ENCODE data around the gene OPRD1. TPM values are rescaled to one million over a fixed set of nuclear protein-coding genes. Genes with fewer than 3 reads are reported as not detected.
A peak's percentile ranks its signal among the peaks of the same experiment; 100 is the strongest.

The OPRD1 gene
- total RNA-seq, 1 donor from 2014 or later = 0.34 TPM

GRCh38 chr1:28910379-28911115 is 98.6 kb downstream of the OPRD1 start:
- Mint-ChIP-seq H3K36me3 (no peaks in the 10 kb centered on the region), H3K27me3 (ENCODE audit: low read depth) (no peaks in the 10 kb centered on the region), H3K9me3 (no peaks in the 10 kb centered on the region), H3K4me1 (peaks cover 9% of the 10 kb centered on the region), H3K27ac (no peak overlapping the region), H3K4me3 (no peak overlapping the region)
- DNase-seq (ENCODE audit: low spot score in 2 of 2, unreplicated experiment in 2 of 2) = no peak
- TF ChIP-seq CTCF (IDR thresholded peaks at IDR 0.05; ENCODE audit: unreplicated experiment) = no peak

GRCh38 chr1:28913786-28914227 is 101.8 kb downstream of the OPRD1 start:
- H3K27ac Mint-ChIP-seq = peak overlapping the region; percentile 91
- no peaks in the 10 kb centered on the region for H3K27me3 Mint-ChIP-seq (ENCODE audit: low read depth)
- no peak for TF ChIP-seq CTCF (IDR thresholded peaks at IDR 0.05; ENCODE audit: unreplicated experiment)
- no peaks in the 10 kb centered on the region for H3K9me3 Mint-ChIP-seq
- H3K4me1 Mint-ChIP-seq = peaks cover 23% of the 10 kb centered on the region
- H3K4me3 Mint-ChIP-seq = peak overlapping the region; percentile 69
- DNase-seq (ENCODE audit: low spot score in 2 of 2, unreplicated experiment in 2 of 2) = no peak
- H3K36me3 Mint-ChIP-seq = no peaks in the 10 kb centered on the region

GRCh38 chr1:28914228-28915030 is 102.5 kb downstream of the OPRD1 start, which contains the start of gene EPB41:
EPB41 (plus strand) TSS chr1:28914569; CDS start chr1:28987438, 72,869 bp downstream.
- Mint-ChIP-seq H3K4me1 (peaks cover 24% of the 10 kb centered on the region), H3K4me3 (peak within 1 kb of the TSS; percentile 98), H3K27ac (peak within 1 kb of the TSS; percentile 97), H3K9me3 (no peaks in the 10 kb centered on the region), H3K36me3 (no peaks in the 10 kb centered on the region), H3K27me3 (ENCODE audit: low read depth) (no peaks in the 10 kb centered on the region)
- no peak for TF ChIP-seq CTCF (IDR thresholded peaks at IDR 0.05; ENCODE audit: unreplicated experiment)
- peak; percentile 92 to 98 for DNase-seq (ENCODE audit: low spot score in 2 of 2, unreplicated experiment in 2 of 2)

- H3K9me3 Mint-ChIP-seq = no peaks in the 10 kb centered on the region
- peak overlapping the region; percentile 97 for H3K27ac Mint-ChIP-seq
- no peaks in the 10 kb centered on the region for H3K36me3 Mint-ChIP-seq
- no peaks in the 10 kb centered on the region for H3K27me3 Mint-ChIP-seq (ENCODE audit: low read depth)
- TF ChIP-seq CTCF (IDR thresholded peaks at IDR 0.05; ENCODE audit: unreplicated experiment) = no peak
- H3K4me3 Mint-ChIP-seq = peak overlapping the region; percentile 98
- peak; percentile 34 to 67 for DNase-seq (ENCODE audit: low spot score in 2 of 2, unreplicated experiment in 2 of 2)
- peaks cover 27% of the 10 kb centered on the region for H3K4me1 Mint-ChIP-seq
Observed at GRCh38 chr1:28915031-28915895, 103.3 kb downstream of the OPRD1 start.

- Mint-ChIP-seq H3K36me3 (no peaks in the 10 kb centered on the region), H3K4me3 (no peak overlapping the region), H3K27me3 (ENCODE audit: low read depth) (no peaks in the 10 kb centered on the region), H3K27ac (no peak overlapping the region), H3K9me3 (no peaks in the 10 kb centered on the region), H3K4me1 (peaks cover 27% of the 10 kb centered on the region)
- no peak for TF ChIP-seq CTCF (IDR thresholded peaks at IDR 0.05; ENCODE audit: unreplicated experiment)
- no peak for DNase-seq (ENCODE audit: low spot score in 2 of 2, unreplicated experiment in 2 of 2)
Observed at GRCh38 chr1:28917757-28918118, 105.8 kb downstream of the OPRD1 start.

Measured in mesothelial cell of epicardium (in vitro differentiated cells).